HL-60 (cell line): ENCODE data around the gene SGK1.

Experiments used
- DNase-seq, 2 experiments: peaks; one replicate each; pipeline ENCODE4 v3.0.0-alpha.2; 2010 to 2020; ENCODE audit warnings: low read depth in 1 of 2, low spot score in 1 of 2
- H3K27ac ChIP-seq: fragments of 250-450 bp; sonication (Bioruptor Pico); replicated peaks from 2 replicates; pipeline ENCODE4 v1.5.1; 2020; ENCODE audit warnings: mild to moderate bottlenecking, moderate library complexity
- H3K27me3 ChIP-seq: fragments of 250-450 bp; sonication (Bioruptor Pico); 2 replicates; pipeline ENCODE4 v1.5.1; 2021; ENCODE audit warnings: mild to moderate bottlenecking, moderate library complexity; ENCODE audit not compliant: insufficient read depth, poor library complexity, severe bottlenecking
- H3K4me3 ChIP-seq: replicated peaks from 2 replicates; pipeline ENCODE4 v1.5.1; 2011; ENCODE audit warnings: mild to moderate bottlenecking, control low read depth, low read length; ENCODE audit not compliant: insufficient read depth
- CTCF ChIP-seq: IDR thresholded peaks from one replicate; pipeline ENCODE4 v1.5.1; 2011; ENCODE audit warnings: low read length, control low read depth, inconsistent platforms; ENCODE audit not compliant: insufficient read depth
- GABPA ChIP-seq: IDR thresholded peaks from 2 replicates; pipeline ENCODE4 v1.6.1; 2012; ENCODE audit warnings: low read depth
- POLR2AphosphoS5 ChIP-seq: IDR thresholded peaks from 2 replicates; pipeline ENCODE4 v1.6.1; 2012; ENCODE audit warnings: low read depth
- REST ChIP-seq: IDR thresholded peaks from 2 replicates; pipeline ENCODE4 v1.6.1; 2012; ENCODE audit warnings: low read depth; ENCODE audit not compliant: insufficient replicate concordance
- SPI1 ChIP-seq: IDR thresholded peaks from 2 replicates; pipeline ENCODE4 v1.6.1; 2012; ENCODE audit warnings: low read depth, mild to moderate bottlenecking, borderline replicate concordance

Gene SGK1

GRCh38 chr6:134323698-134324097 lies 5.8 kb upstream of the SGK1 start:
- no peaks in the 10 kb centered on the region for H3K27me3 ChIP-seq
- H3K4me3 ChIP-seq, result no peak overlapping the region
- TF ChIP-seq REST (no peak), POLR2AphosphoS5 (no peak), CTCF (no peak), SPI1 (no peak), GABPA (no peak)
- H3K27ac ChIP-seq, result no peak overlapping the region
- no peak for DNase-seq

GRCh38 chr6:134323294-134323693 lies 5.4 kb upstream of the SGK1 start:
- no peak for DNase-seq
- Histone ChIP-seq H3K4me3 (no peak overlapping the region), H3K27ac (no peak overlapping the region), H3K27me3 (no peaks in the 10 kb centered on the region)
- no peak for TF ChIP-seq SPI1
- no peak for TF ChIP-seq POLR2AphosphoS5
- TF ChIP-seq GABPA, result no peak
- TF ChIP-seq CTCF, result no peak
- no peak for TF ChIP-seq REST

GRCh38 chr6:134322216-134322615 lies 4.3 kb upstream of the SGK1 start:
- Histone ChIP-seq H3K27ac (no peak overlapping the region), H3K4me3 (no peak overlapping the region), H3K27me3 (no peaks in the 10 kb centered on the region)
- TF ChIP-seq REST (no peak), CTCF (no peak), GABPA (no peak), SPI1 (no peak), POLR2AphosphoS5 (no peak)
- no peak for DNase-seq
